Measurements from ENCODE around the gene TNS3. TPM values are rescaled to one million over a fixed set of nuclear protein-coding genes. Genes with fewer than 3 reads are reported as not detected.

Gene TNS3
- total RNA-seq, 1 donor from 2014 or later = 168 TPM

GRCh38 chr7:47458057-47458456, 123.9 kb downstream of the TNS3 start:
- H3K36me3 ChIP-seq = no peaks in the 10 kb centered on the region
- intact Hi-C loops (cut with DNase I) = no loop called here
- no peaks in the 10 kb centered on the region for H3K27me3 ChIP-seq
- no peak overlapping the region for H3K4me3 ChIP-seq
- peaks cover 55% of the 10 kb centered on the region for H3K4me1 ChIP-seq
- H3K27ac ChIP-seq = peak overlapping the region; percentile 63
- no peak for TF ChIP-seq CTCF (IDR thresholded peaks at IDR 0.05)
- peak; percentile 60 for ATAC-seq
- no peaks in the 10 kb centered on the region for H3K9me3 ChIP-seq
- peak; percentile 84 for DNase-seq

GRCh38 chr7:47456210-47456955, 125.5 kb downstream of the TNS3 start:
- TF ChIP-seq CTCF (IDR thresholded peaks at IDR 0.05) = no peak
- peak overlapping the region; percentile 6 for H3K27ac ChIP-seq
- H3K4me3 ChIP-seq = no peak overlapping the region
- no peaks in the 10 kb centered on the region for H3K27me3 ChIP-seq
- intact Hi-C loops (cut with DNase I) = no loop called here
- H3K9me3 ChIP-seq = no peaks in the 10 kb centered on the region
- DNase-seq (peak; percentile 17), ATAC-seq (no peak)
- peaks cover 59% of the 10 kb centered on the region for H3K4me1 ChIP-seq
- no peaks in the 10 kb centered on the region for H3K36me3 ChIP-seq

- no peaks in the 10 kb centered on the region for H3K27me3 ChIP-seq
- H3K36me3 ChIP-seq = no peaks in the 10 kb centered on the region
- H3K4me1 ChIP-seq = peaks cover 57% of the 10 kb centered on the region
- TF ChIP-seq CTCF (IDR thresholded peaks at IDR 0.05) = no peak
- intact Hi-C loops (cut with DNase I) = no loop called here
- no peak overlapping the region for H3K27ac ChIP-seq
- no peaks in the 10 kb centered on the region for H3K9me3 ChIP-seq
- ATAC-seq (no peak), DNase-seq (no peak)
- no peak overlapping the region for H3K4me3 ChIP-seq
Observed at GRCh38 chr7:47455872-47456185, 126.1 kb downstream of the TNS3 start.

- no peak for ATAC-seq
- no peaks in the 10 kb centered on the region for H3K36me3 ChIP-seq
- H3K27ac ChIP-seq = peak overlapping the region; percentile 94
- H3K9me3 ChIP-seq = no peaks in the 10 kb centered on the region
- H3K4me3 ChIP-seq = no peak overlapping the region
- H3K4me1 ChIP-seq = peaks cover 61% of the 10 kb centered on the region
- no peaks in the 10 kb centered on the region for H3K27me3 ChIP-seq
- intact Hi-C loops (cut with DNase I) = no loop called here
- no peak for TF ChIP-seq CTCF (IDR thresholded peaks at IDR 0.05)
- peak; percentile 46 for DNase-seq
Observed at GRCh38 chr7:47454974-47455871, 126.7 kb downstream of the TNS3 start.

- H3K27ac ChIP-seq = peak overlapping the region; percentile 94
- H3K4me3 ChIP-seq = no peak overlapping the region
- H3K27me3 ChIP-seq = no peaks in the 10 kb centered on the region
- intact Hi-C loops (cut with DNase I) = no loop called here
- TF ChIP-seq CTCF (IDR thresholded peaks at IDR 0.05) = no peak
- ATAC-seq = peak; percentile 23
- peaks cover 64% of the 10 kb centered on the region for H3K4me1 ChIP-seq
- no peaks in the 10 kb centered on the region for H3K36me3 ChIP-seq
- H3K9me3 ChIP-seq = no peaks in the 10 kb centered on the region
- peak; percentile 63 for DNase-seq
Observed at GRCh38 chr7:47454069-47454973, 127.6 kb downstream of the TNS3 start.
